Cardiac muscle cell (in vitro differentiated cells and primary cell): Measurements from ENCODE around the gene ITIH4. TPM values are rescaled to one million over a fixed set of nuclear protein-coding genes. Genes with fewer than 3 reads are reported as not detected.

Experiments
- DNase-seq, 2 donors: peaks; one replicate each; pipeline versions ENCODE4 v3.0.0 to v3.0.0-alpha.2; 2010 to 2017; ENCODE audit warnings: low read depth in 1 of 2, low spot score in 1 of 2
- H3K27ac ChIP-seq: fragments of 200-600 bp; sonication (generic); 2 replicates; pipeline ENCODE4 v1.5.1; 2016
- H3K27me3 ChIP-seq: fragments of 200-600 bp; sonication (generic); 2 replicates; pipeline ENCODE4 v1.6.0; 2016; ENCODE audit warnings: control low read depth
- H3K36me3 ChIP-seq: fragments of 200-600 bp; sonication (generic); 2 replicates; pipeline ENCODE4 v1.5.1; 2016; ENCODE audit warnings: control low read depth
- H3K4me1 ChIP-seq: fragments of 200-600 bp; sonication (generic); 2 replicates; pipeline ENCODE4 v1.8.1; 2017; ENCODE audit warnings: low read depth, mild to moderate bottlenecking, mixed run types
- H3K4me3 ChIP-seq: fragments of 200-600 bp; sonication (generic); 2 replicates; pipeline ENCODE4 v1.5.1; 2016; ENCODE audit warnings: mild to moderate bottlenecking
- H3K9me3 ChIP-seq: fragments of 200-600 bp; sonication (generic); 2 replicates; pipeline ENCODE4 v1.5.1; 2017; ENCODE audit warnings: low read depth, mild to moderate bottlenecking, control low read depth
- CTCF ChIP-seq: IDR thresholded peaks from 2 replicates; pipeline ENCODE4 v1.5.1; 2012; ENCODE audit warnings: low read depth, mild to moderate bottlenecking, low read length
- polyA plus RNA-seq: library from polyadenylated mRNA; unstranded; fragments of >200 nt; fragmentation: Nextera tagmentation; extraction: Ambion mirVana; gene quantifications from 2 replicates; pipeline ENCODE4 v1.2.1, GENCODE V29; 2016
- total RNA-seq: library from RNA; depleted of rRNA; stranded (reverse); fragments of >200 nt; gene quantifications from 2 replicates; pipeline ENCODE4 v1.2.3, GENCODE V29; 2016

ITIH4 gene
- total and polyA plus RNA-seq, 2 experiments from 2014 or later: 2.0 to 2.9 TPM

- no peak for DNase-seq
- no peak for TF ChIP-seq CTCF
- no peaks in the 10 kb centered on the region for H3K4me1 ChIP-seq
- H3K27ac ChIP-seq: no peak overlapping the region
- H3K4me3 ChIP-seq: no peak overlapping the region
- no peaks in the 10 kb centered on the region for H3K27me3 ChIP-seq
- no peaks in the 10 kb centered on the region for H3K9me3 ChIP-seq
- no peaks in the 10 kb centered on the region for H3K36me3 ChIP-seq
Measured at GRCh38 chr3:52870471-52870870, 40.0 kb upstream of the ITIH4 start.

GRCh38 chr3:52866427-52866826 lies 36.0 kb upstream of the ITIH4 start:
- no peak for DNase-seq
- H3K27me3 ChIP-seq: no peaks in the 10 kb centered on the region
- no peaks in the 10 kb centered on the region for H3K9me3 ChIP-seq
- H3K4me3 ChIP-seq: no peak overlapping the region
- TF ChIP-seq CTCF: no peak
- no peak overlapping the region for H3K27ac ChIP-seq
- H3K36me3 ChIP-seq: no peaks in the 10 kb centered on the region
- no peaks in the 10 kb centered on the region for H3K4me1 ChIP-seq

- H3K36me3 ChIP-seq: no peaks in the 10 kb centered on the region
- no peak for TF ChIP-seq CTCF
- H3K27ac ChIP-seq: no peak overlapping the region
- H3K9me3 ChIP-seq: no peaks in the 10 kb centered on the region
- H3K4me3 ChIP-seq: no peak overlapping the region
- no peak for DNase-seq
- H3K4me1 ChIP-seq: no peaks in the 10 kb centered on the region
- H3K27me3 ChIP-seq: no peaks in the 10 kb centered on the region
Measured at GRCh38 chr3:52865994-52866393, 35.5 kb upstream of the ITIH4 start.

- Histone ChIP-seq H3K4me1 (no peaks in the 10 kb centered on the region), H3K36me3 (no peaks in the 10 kb centered on the region), H3K27me3 (no peaks in the 10 kb centered on the region), H3K4me3 (no peak overlapping the region), H3K9me3 (no peaks in the 10 kb centered on the region), H3K27ac (no peak overlapping the region)
- DNase-seq: no peak
- no peak for TF ChIP-seq CTCF
Measured at GRCh38 chr3:52860424-52860768, 29.9 kb upstream of the ITIH4 start.

- Histone ChIP-seq H3K4me3 (no peak overlapping the region), H3K4me1 (no peaks in the 10 kb centered on the region), H3K27ac (no peak overlapping the region), H3K27me3 (no peaks in the 10 kb centered on the region), H3K36me3 (no peaks in the 10 kb centered on the region), H3K9me3 (no peaks in the 10 kb centered on the region)
- no peak for TF ChIP-seq CTCF
- no peak for DNase-seq
Measured at GRCh38 chr3:52859686-52860423, 29.4 kb upstream of the ITIH4 start.

GRCh38 chr3:52857864-52858263 lies 27.4 kb upstream of the ITIH4 start:
- Histone ChIP-seq H3K27me3 (no peaks in the 10 kb centered on the region), H3K27ac (no peak overlapping the region), H3K4me3 (no peak overlapping the region), H3K4me1 (no peaks in the 10 kb centered on the region), H3K9me3 (no peaks in the 10 kb centered on the region), H3K36me3 (no peaks in the 10 kb centered on the region)
- DNase-seq: no peak
- TF ChIP-seq CTCF: no peak
